HepG2 (cell line): ENCODE data around the gene SLC38A1. TPM values are rescaled to one million over a fixed set of nuclear protein-coding genes. Genes with fewer than 3 reads are reported as not detected.

ENCODE experiments used
- ARNTL ChIP-seq: sonication (generic); formaldehyde crosslinking; IDR thresholded peaks from 2 replicates; pipeline ENCODE4 v1.4.0; 2020; ENCODE audit warnings: mild to moderate bottlenecking, missing genetic modification reagents
- CSRNP1 ChIP-seq: sonication (generic); formaldehyde crosslinking; IDR thresholded peaks from 2 replicates; pipeline ENCODE4 v1.8.1; 2023; ENCODE audit warnings: mild to moderate bottlenecking, missing genetic modification reagents
- FOSL2 ChIP-seq: sonication (generic); formaldehyde crosslinking; IDR thresholded peaks from 2 replicates; pipeline ENCODE4 v1.4.0; 2020; ENCODE audit warnings: missing genetic modification reagents
- PTBP1 ChIP-seq: fragments of 200-400 bp; formaldehyde crosslinking; IDR thresholded peaks from 2 replicates; pipeline ENCODE4 v1.6.1; 2018; ENCODE audit warnings: low read length, low read depth; ENCODE audit not compliant: poor library complexity, severe bottlenecking
- ZBTB2 ChIP-seq: sonication (generic); formaldehyde crosslinking; IDR thresholded peaks from 2 replicates; pipeline ENCODE4 v1.8.0; 2022; ENCODE audit warnings: low read depth, missing genetic modification reagents
- ZNF30 ChIP-seq: sonication (generic); formaldehyde crosslinking; IDR thresholded peaks from 2 replicates; pipeline ENCODE4 v1.5.0; 2020; ENCODE audit warnings: mild to moderate bottlenecking, missing genetic modification reagents
- ZNF512B ChIP-seq: sonication (generic); formaldehyde crosslinking; IDR thresholded peaks from 2 replicates; pipeline ENCODE4 v1.5.1; 2020; ENCODE audit warnings: missing genetic modification reagents, mild to moderate bottlenecking, borderline replicate concordance
- ZNF597 ChIP-seq: sonication (generic); formaldehyde crosslinking; IDR thresholded peaks from 2 replicates; pipeline ENCODE4 v1.5.0; 2020; ENCODE audit warnings: missing genetic modification reagents
- ZNF776 ChIP-seq: sonication (generic); formaldehyde crosslinking; IDR thresholded peaks from 2 replicates; pipeline ENCODE4 v1.4.0; 2020; ENCODE audit warnings: mild to moderate bottlenecking, missing genetic modification reagents
- polyA plus RNA-seq, 8 experiments: library from polyadenylated mRNA; depleted of rRNA in 3 of 8; stranded (reverse) in 7 of 8; unstranded in 1 of 8; fragments of >200 nt; fragmentation: Illumina TruSeq in 4 of 8; extraction: Trizol in 4 of 8; gene quantifications; 2 replicates each; pipeline versions ENCODE4 v1.2.1 to v1.2.3, GENCODE V29; 2011 to 2016; ENCODE audit warnings: low read depth in 4 of 8, missing spikeins in 1 of 8, mixed read lengths in 1 of 8; ENCODE audit not compliant: insufficient read depth in 1 of 8
- total RNA-seq, 5 experiments: library from RNA; depleted of rRNA; stranded (reverse); fragments of >200 nt; fragmentation: Illumina TruSeq; extraction: Trizol; gene quantifications; 2 replicates each; pipeline ENCODE4 v1.2.3, GENCODE V29; 2016; ENCODE audit warnings: low read depth in 1 of 5

Gene SLC38A1
- total and polyA plus RNA-seq, 2 of the 13 experiments (the other 11 are each of a cell fraction or from before 2014, with no cell fraction given): 47.0 to 50.6 TPM

- TF ChIP-seq ZBTB2 (CRISPR knock-in tag): no peak
- no peak for TF ChIP-seq ARNTL (CRISPR knock-in tag)
- TF ChIP-seq ZNF30 (CRISPR knock-in tag): no peak
- TF ChIP-seq ZNF512B: no peak
- TF ChIP-seq FOSL2 (CRISPR knock-in tag): no peak
- TF ChIP-seq ZNF597 (CRISPR knock-in tag): no peak
- TF ChIP-seq ZNF776 (CRISPR knock-in tag): no peak
- no peak for TF ChIP-seq PTBP1
- TF ChIP-seq CSRNP1 (CRISPR knock-in tag): no peak
Measured at GRCh38 chr12:46261646-46262045, 7.2 kb downstream of the SLC38A1 start (continued).
